Cerebellar cortex (tissue), 1 donor: ENCODE results near the gene LMAN2.
A peak's percentile ranks its signal among the peaks of the same experiment; 100 is the strongest.
"Not testable (repeated sequence)": the region's sequence is repeated elsewhere in the genome, so short reads cannot be mapped to it uniquely, and the experiment has no call there.

Experiments
- DNase-seq: peaks from one replicate; pipeline ENCODE4 v3.0.0-alpha.2; 2015; ENCODE audit warnings: low spot score

Gene LMAN2

GRCh38 chr5:177306674-177307543 is 44.6 kb downstream of the LMAN2 start:
- no peak for DNase-seq

GRCh38 chr5:177306103-177306640 is 45.3 kb downstream of the LMAN2 start:
- not testable (repeated sequence) for DNase-seq

- DNase-seq = no peak
These were observed 46.9 kb downstream of the LMAN2 start for GRCh38 chr5:177304392-177305119.

- DNase-seq = no peak
These were observed 47.5 kb downstream of the LMAN2 start for GRCh38 chr5:177303925-177304391.

GRCh38 chr5:177303121-177303924 is 48.1 kb downstream of the LMAN2 start, which contains the start of the genes PRELID1 and RAB24:
TSS of gene PRELID1 (plus strand) at chr5:177303799. CDS start at chr5:177303986, 187 bp downstream.
TSS of gene RAB24 (minus strand) at chr5:177303719. CDS start at chr5:177303288, 431 bp downstream.
- peak; percentile 80 for DNase-seq

- DNase-seq = peak; percentile 69
These were observed 48.9 kb downstream of the LMAN2 start for GRCh38 chr5:177302354-177303110.

- peak; percentile 76 for DNase-seq
These were observed 49.8 kb downstream of the LMAN2 start for GRCh38 chr5:177301503-177302165.

- DNase-seq = no peak
These were observed 50.5 kb downstream of the LMAN2 start for GRCh38 chr5:177300951-177301350.

- no peak for DNase-seq
These were observed 51.1 kb downstream of the LMAN2 start for GRCh38 chr5:177300236-177300880.

- no peak for DNase-seq
These were observed 51.8 kb downstream of the LMAN2 start for GRCh38 chr5:177299697-177300096.

GRCh38 chr5:177297922-177298321 is 53.5 kb downstream of the LMAN2 start:
- DNase-seq = no peak

- DNase-seq = no peak
These were observed 54.9 kb downstream of the LMAN2 start for GRCh38 chr5:177296581-177296980.

GRCh38 chr5:177295924-177296323 is 55.5 kb downstream of the LMAN2 start:
- DNase-seq = no peak

- DNase-seq = no peak
These were observed 56.8 kb downstream of the LMAN2 start for GRCh38 chr5:177294632-177295031.

- no peak for DNase-seq
These were observed 57.5 kb downstream of the LMAN2 start for GRCh38 chr5:177293819-177294581.

- no peak for DNase-seq
These were observed 59.7 kb downstream of the LMAN2 start for GRCh38 chr5:177291735-177292134.

- DNase-seq = no peak
These were observed 60.5 kb downstream of the LMAN2 start for GRCh38 chr5:177290816-177291596.

- DNase-seq = no peak
These were observed 63.3 kb downstream of the LMAN2 start for GRCh38 chr5:177288191-177288590.
